ENCODE measurements around the gene OXT. TPM values are rescaled to one million over a fixed set of nuclear protein-coding genes. Genes with fewer than 3 reads are reported as not detected.

Gene OXT
- total RNA-seq, 1 donor from 2014 or later = not detected

- ATAC-seq (ENCODE audit: low read depth) (no peak), DNase-seq (no peak)
- no peaks in the 10 kb centered on the region for H3K4me1 Mint-ChIP-seq
- CTCF ChIA-PET = no interaction called here
- H3K36me3 Mint-ChIP-seq (ENCODE audit: low read depth) = peaks cover 61% of the 10 kb centered on the region
- no peaks in the 10 kb centered on the region for H3K27me3 Mint-ChIP-seq
- no peak overlapping the region for H3K27ac Mint-ChIP-seq
- no peak overlapping the region for H3K4me3 Mint-ChIP-seq
- POLR2A ChIA-PET = interaction anchor here (0.7 to 1.4 kb wide), 2 partner anchors 13 to 71 kb away, joined by 4 read pairs; partner anchors contain the start of gene MRPS26
- no peaks in the 10 kb centered on the region for H3K9me3 Mint-ChIP-seq
- no peak for TF ChIP-seq CTCF (IDR thresholded peaks at IDR 0.05)
- intact Hi-C loops (cut with micrococcal nuclease) = no loop called here
Measured at GRCh38 chr20:3032624-3033023, 38.8 kb upstream of the OXT start.

- no peak overlapping the region for H3K27ac Mint-ChIP-seq
- POLR2A ChIA-PET = no interaction called here
- peaks cover 60% of the 10 kb centered on the region for H3K36me3 Mint-ChIP-seq (ENCODE audit: low read depth)
- H3K9me3 Mint-ChIP-seq = no peaks in the 10 kb centered on the region
- no peak for TF ChIP-seq CTCF (IDR thresholded peaks at IDR 0.05)
- intact Hi-C loops (cut with micrococcal nuclease) = no loop called here
- no peaks in the 10 kb centered on the region for H3K27me3 Mint-ChIP-seq
- DNase-seq (no peak), ATAC-seq (ENCODE audit: low read depth) (no peak)
- no peak overlapping the region for H3K4me3 Mint-ChIP-seq
- no peaks in the 10 kb centered on the region for H3K4me1 Mint-ChIP-seq
- CTCF ChIA-PET = no interaction called here
Measured at GRCh38 chr20:3037654-3038053, 33.8 kb upstream of the OXT start.

- POLR2A ChIA-PET = no interaction called here
- Mint-ChIP-seq H3K4me3 (no peak overlapping the region), H3K9me3 (no peaks in the 10 kb centered on the region), H3K27ac (no peak overlapping the region), H3K27me3 (no peaks in the 10 kb centered on the region), H3K36me3 (ENCODE audit: low read depth) (peaks cover 60% of the 10 kb centered on the region), H3K4me1 (no peaks in the 10 kb centered on the region)
- ATAC-seq (ENCODE audit: low read depth) (no peak), DNase-seq (no peak)
- intact Hi-C loops (cut with micrococcal nuclease) = no loop called here
- CTCF ChIA-PET = no interaction called here
- no peak for TF ChIP-seq CTCF (IDR thresholded peaks at IDR 0.05)
Measured at GRCh38 chr20:3038454-3038853, 33.0 kb upstream of the OXT start.

- DNase-seq = no peak
- TF ChIP-seq CTCF (IDR thresholded peaks at IDR 0.05) = no peak
- Mint-ChIP-seq H3K27me3 (no peaks in the 10 kb centered on the region), H3K4me3 (no peak overlapping the region), H3K4me1 (no peaks in the 10 kb centered on the region), H3K9me3 (no peaks in the 10 kb centered on the region), H3K27ac (no peak overlapping the region), H3K36me3 (ENCODE audit: low read depth) (peaks cover 57% of the 10 kb centered on the region)
- CTCF ChIA-PET = interaction anchor here (0.7 kb wide), 1 partner anchor 14 kb away, joined by 3 read pairs; no protein-coding TSS in a partner anchor
- intact Hi-C loops (cut with micrococcal nuclease) = no loop called here
- no peak for ATAC-seq (ENCODE audit: low read depth)
- POLR2A ChIA-PET = no interaction called here
Measured at GRCh38 chr20:3039426-3039825, 32.0 kb upstream of the OXT start.

- Mint-ChIP-seq H3K27ac (no peak overlapping the region), H3K36me3 (ENCODE audit: low read depth) (peaks cover 50% of the 10 kb centered on the region), H3K9me3 (no peaks in the 10 kb centered on the region), H3K4me3 (no peak overlapping the region), H3K4me1 (peaks cover 3% of the 10 kb centered on the region), H3K27me3 (no peaks in the 10 kb centered on the region)
- TF ChIP-seq CTCF (IDR thresholded peaks at IDR 0.05) = no peak
- DNase-seq (no peak), ATAC-seq (ENCODE audit: low read depth) (no peak)
- intact Hi-C loops (cut with micrococcal nuclease) = loop anchor here (10.0 kb wide), 1 partner anchor 975 kb away; the partner anchor contains the start of gene RNF24
- ChIA-PET POLR2A (no interaction called here), CTCF (no interaction called here)
Measured at GRCh38 chr20:3040086-3040485, 31.3 kb upstream of the OXT start.

Data from activated B cell treated with CpG ODN at 0.5 μM for 24 hours (primary cell).